Panc1 (cell line): ENCODE measurements around the gene THRB.

Experiments
- POLR2AphosphoS5 ChIP-seq: IDR thresholded peaks from 2 replicates; pipeline ENCODE4 v1.6.1; 2012; ENCODE audit warnings: mild to moderate bottlenecking, low read depth, low read length, moderate library complexity
- TCF7L2 ChIP-seq: IDR thresholded peaks from 2 replicates; pipeline ENCODE4 v1.6.1; 2011; ENCODE audit warnings: mild to moderate bottlenecking, low read depth, low read length, inconsistent platforms
- TF ChIP-seq, protein P1 (sequence below): fragments of 450-650 bp; IDR thresholded peaks from 2 replicates; pipeline ENCODE4 v1.5.1; 2017; ENCODE audit warnings: mild to moderate bottlenecking
- TF ChIP-seq, protein P2 (sequence below), 2 experiments: IDR thresholded peaks; 2 replicates each; pipeline ENCODE4 v1.6.1; 2011 to 2012; ENCODE audit warnings: low read depth in 2 of 2, control low read depth in 1 of 2, low read length in 1 of 2, mild to moderate bottlenecking in 1 of 2, moderate library complexity in 1 of 2; ENCODE audit not compliant: insufficient read depth in 1 of 2

DNA sequence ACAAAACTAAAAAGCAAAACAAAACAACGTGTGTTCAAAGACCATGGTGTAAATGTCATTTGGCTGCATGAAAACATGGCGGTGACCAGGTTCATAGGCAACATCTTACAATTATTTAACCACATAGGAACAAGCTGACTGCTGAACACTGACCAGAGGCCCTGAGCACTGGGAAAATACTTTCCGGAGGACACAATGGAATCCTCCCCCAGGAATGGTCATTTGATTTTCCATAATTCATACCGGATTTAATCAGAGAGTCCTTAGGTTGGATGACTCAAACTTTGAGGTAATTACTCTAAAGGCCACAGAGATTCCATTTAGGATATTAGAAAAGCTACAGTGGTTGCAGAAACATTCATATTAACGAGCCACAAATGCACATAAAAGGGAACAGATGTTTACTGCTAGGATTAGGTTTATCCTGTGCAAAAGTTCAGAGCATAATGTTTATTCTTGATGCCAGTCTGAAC, 294.8 kb downstream of the THRB start:
- TF ChIP-seq, protein P1, sequence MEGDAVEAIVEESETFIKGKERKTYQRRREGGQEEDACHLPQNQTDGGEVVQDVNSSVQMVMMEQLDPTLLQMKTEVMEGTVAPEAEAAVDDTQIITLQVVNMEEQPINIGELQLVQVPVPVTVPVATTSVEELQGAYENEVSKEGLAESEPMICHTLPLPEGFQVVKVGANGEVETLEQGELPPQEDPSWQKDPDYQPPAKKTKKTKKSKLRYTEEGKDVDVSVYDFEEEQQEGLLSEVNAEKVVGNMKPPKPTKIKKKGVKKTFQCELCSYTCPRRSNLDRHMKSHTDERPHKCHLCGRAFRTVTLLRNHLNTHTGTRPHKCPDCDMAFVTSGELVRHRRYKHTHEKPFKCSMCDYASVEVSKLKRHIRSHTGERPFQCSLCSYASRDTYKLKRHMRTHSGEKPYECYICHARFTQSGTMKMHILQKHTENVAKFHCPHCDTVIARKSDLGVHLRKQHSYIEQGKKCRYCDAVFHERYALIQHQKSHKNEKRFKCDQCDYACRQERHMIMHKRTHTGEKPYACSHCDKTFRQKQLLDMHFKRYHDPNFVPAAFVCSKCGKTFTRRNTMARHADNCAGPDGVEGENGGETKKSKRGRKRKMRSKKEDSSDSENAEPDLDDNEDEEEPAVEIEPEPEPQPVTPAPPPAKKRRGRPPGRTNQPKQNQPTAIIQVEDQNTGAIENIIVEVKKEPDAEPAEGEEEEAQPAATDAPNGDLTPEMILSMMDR: no peak
- TF ChIP-seq POLR2AphosphoS5: no peak
- TF ChIP-seq, protein P2, sequence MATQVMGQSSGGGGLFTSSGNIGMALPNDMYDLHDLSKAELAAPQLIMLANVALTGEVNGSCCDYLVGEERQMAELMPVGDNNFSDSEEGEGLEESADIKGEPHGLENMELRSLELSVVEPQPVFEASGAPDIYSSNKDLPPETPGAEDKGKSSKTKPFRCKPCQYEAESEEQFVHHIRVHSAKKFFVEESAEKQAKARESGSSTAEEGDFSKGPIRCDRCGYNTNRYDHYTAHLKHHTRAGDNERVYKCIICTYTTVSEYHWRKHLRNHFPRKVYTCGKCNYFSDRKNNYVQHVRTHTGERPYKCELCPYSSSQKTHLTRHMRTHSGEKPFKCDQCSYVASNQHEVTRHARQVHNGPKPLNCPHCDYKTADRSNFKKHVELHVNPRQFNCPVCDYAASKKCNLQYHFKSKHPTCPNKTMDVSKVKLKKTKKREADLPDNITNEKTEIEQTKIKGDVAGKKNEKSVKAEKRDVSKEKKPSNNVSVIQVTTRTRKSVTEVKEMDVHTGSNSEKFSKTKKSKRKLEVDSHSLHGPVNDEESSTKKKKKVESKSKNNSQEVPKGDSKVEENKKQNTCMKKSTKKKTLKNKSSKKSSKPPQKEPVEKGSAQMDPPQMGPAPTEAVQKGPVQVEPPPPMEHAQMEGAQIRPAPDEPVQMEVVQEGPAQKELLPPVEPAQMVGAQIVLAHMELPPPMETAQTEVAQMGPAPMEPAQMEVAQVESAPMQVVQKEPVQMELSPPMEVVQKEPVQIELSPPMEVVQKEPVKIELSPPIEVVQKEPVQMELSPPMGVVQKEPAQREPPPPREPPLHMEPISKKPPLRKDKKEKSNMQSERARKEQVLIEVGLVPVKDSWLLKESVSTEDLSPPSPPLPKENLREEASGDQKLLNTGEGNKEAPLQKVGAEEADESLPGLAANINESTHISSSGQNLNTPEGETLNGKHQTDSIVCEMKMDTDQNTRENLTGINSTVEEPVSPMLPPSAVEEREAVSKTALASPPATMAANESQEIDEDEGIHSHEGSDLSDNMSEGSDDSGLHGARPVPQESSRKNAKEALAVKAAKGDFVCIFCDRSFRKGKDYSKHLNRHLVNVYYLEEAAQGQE (IDR thresholded peaks at IDR 0.05; ENCODE audit: insufficient read depth in 1 of 2, low read depth in 2 of 2, low read length in 1 of 2): no peak
- TF ChIP-seq TCF7L2: no peak
